Fibroblast of skin of right quadriceps (primary cell): ENCODE measurements around the gene ELAPOR2.
A peak's percentile ranks its signal among the peaks of the same experiment; 100 is the strongest.
"Not testable (repeated sequence)": the region's sequence is repeated elsewhere in the genome, so short reads cannot be mapped to it uniquely, and the experiment has no call there.

Source experiments
- DNase-seq: peaks from one replicate; pipeline ENCODE4 v3.0.0-alpha.2; 2013

ELAPOR2 gene

DNA sequence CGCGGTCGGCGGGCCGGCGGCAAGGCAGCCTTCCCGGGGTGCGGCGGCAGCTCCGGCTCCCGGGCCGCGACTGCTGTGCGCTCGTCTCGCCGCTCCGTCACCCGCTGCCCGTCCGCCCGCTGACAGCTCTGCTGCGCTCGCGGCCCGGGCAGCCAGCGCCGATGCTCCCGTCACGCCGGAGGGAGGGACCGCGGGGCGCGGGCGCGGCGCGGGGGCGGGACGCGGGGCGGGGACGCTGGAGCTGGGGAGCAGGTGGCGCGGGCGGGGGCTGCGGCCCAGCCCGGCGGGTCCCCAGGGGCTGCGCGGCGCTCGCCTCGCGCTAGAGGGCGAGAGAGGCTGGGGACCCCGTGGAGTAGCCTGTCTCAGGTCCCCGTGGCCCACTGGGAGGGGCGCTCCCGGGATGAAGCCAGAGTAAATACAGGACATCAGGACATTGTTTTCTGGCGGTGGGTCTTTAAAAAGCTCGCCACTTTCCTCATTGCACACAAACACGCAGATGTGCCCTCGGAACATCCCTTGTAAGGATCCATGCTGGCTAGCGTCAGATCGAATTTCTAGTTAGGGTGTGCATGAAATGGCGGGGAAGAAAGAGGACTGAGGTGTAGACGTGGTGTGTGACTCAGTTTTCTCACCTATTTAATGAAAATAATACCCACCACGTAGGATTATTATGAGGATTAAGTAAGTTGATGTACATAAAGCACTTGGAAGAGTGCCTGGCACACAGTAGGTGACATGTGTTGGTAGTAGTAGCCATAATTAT, at the start of gene ELAPOR2:
TSS of gene ELAPOR2 (minus strand) at position 130 of the 763 bp plus-strand sequence. CDS start 141 bp downstream, outside the sequence.
- DNase-seq: peak; percentile 47

- no peak for DNase-seq
Measured at GRCh38 chr7:87107949-87108776, 48.7 kb upstream of the ELAPOR2 start.

DNA sequence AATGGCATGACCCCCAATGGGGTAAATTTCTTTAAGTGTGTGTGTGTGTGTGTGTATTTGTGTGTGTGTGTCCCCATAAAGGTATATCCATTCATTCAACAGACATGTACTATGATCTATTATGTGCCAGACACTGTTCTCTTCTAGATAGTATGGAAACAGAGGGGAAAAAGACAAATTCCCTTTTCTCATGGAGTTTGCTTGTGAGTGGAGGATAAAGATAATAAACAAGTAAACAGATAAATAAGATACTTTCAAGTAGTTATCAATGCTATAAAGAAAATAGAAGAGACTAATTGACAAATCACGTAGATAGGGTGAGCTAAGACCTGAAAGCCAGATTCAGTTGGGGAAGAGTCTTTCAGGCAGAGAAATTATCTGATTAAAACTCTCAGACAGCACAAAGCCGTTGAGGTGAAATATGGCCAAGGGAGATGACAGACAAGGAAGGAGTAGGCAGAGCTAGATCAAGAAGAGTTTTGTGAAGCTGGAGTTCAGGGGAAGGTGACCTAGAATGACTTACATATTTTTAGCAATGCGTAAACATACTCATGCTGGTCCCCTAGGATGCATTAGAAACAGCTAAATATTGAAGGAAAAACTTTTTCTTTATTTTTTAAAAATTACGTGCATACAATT, 47.6 kb upstream of the ELAPOR2 start:
- no peak for DNase-seq

DNA sequence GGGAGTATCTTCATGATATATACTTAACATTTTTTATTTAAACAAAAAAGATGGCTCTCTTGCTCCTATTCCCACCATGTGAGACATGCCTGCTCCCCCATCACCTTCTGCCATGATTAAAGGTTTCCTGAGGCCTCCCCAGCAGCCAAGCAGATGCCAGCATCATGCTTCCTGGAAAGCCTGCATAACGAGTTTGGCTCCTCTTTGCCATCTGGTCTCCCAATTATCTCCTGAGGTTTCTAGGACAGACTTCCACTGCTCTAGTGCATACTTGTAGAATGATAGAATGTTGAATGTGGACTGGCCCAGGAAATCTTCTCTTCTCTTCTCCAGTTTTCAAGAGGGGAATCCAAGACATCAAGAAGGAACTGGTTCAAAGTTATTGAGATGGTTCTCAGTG, 45.9 kb upstream of the ELAPOR2 start:
- no peak for DNase-seq

GRCh38 chr7:87100326-87100725, 40.9 kb upstream of the ELAPOR2 start:
- DNase-seq: no peak

DNA sequence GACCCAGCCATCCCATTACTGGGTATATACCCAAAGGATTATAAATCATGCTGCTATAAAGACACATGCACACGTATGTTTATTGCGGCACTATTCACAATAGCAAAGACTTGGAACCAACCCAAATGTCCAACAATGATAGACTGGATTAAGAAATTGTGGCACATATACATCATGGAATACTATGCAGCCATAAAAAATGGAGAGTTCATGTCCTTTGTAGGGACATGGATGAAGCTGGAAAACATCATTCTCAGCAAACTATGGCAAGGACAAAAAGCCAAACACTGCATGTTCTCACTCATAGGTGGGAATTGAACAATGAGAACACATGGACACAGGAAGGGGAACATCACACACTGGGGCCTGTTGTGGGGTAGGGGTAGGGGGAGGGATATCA, 37.9 kb upstream of the ELAPOR2 start:
- not testable (repeated sequence) for DNase-seq

DNA sequence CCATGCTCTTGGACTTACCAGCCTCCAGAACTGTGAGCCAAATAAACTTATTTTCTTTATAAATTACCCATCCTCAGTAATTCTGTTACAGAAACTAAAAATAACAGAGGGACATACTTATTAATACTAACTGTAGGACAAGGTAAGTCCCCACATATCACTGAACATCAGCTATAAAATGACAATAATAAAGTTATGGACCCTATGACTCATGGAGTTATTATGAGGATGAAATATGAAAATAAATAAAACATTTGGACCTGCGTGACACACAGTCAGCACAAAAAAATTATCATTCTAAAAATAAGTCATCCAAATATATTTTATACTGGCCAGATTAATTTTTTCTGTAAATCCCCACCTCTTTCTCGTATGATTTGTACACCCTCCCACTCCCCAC, 34.9 kb upstream of the ELAPOR2 start:
- no peak for DNase-seq

DNA sequence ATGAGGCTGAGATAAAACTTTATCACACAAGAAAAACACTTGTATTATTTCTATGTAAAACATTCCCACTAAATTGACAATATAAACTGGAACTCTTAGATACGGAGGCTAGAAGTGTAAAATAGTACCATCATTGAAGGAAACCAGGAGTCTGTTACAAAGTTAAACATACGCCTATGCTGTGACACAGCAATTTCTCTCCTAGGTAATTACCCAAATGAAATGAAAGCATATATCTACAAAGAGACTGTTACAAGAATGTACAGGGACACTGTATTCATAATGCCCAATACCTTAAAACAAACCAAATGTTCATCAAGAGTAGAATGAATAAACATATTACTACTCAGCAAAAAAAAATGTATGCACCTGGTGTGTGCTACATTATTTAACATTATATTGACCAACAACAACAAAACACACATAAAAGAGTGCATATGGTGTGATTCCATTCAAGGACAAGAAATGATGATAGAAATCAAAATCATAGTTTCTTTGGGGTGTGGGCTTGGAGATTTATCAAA, 33.2 kb upstream of the ELAPOR2 start:
- DNase-seq: no peak

DNA sequence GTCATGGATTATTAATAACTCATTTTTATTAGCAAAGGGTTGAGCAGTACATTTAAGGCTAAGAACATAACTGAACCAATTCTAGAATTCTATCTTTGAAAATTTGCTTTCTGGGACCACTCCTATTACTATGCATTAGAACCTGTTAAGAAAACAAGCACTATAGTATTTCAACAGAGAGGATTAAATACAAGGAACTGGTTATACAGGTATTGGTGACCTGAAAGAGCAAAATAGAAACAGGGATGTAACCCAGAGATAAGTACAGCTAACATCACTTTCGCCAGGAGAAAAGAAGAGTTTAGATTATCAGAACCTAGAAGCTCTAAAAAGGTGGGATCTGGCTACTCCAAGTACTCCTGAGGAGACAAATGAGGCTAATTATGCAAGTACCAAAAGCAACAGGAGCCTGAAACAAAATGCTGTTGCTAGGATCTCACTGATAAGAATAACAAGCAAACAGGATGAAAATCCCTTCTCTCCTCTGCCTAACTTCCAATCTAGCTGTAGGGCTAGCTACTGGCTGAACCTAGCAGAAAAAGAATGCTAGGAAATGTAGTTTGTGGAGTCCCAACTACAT, 32.1 kb upstream of the ELAPOR2 start:
- no peak for DNase-seq

DNA sequence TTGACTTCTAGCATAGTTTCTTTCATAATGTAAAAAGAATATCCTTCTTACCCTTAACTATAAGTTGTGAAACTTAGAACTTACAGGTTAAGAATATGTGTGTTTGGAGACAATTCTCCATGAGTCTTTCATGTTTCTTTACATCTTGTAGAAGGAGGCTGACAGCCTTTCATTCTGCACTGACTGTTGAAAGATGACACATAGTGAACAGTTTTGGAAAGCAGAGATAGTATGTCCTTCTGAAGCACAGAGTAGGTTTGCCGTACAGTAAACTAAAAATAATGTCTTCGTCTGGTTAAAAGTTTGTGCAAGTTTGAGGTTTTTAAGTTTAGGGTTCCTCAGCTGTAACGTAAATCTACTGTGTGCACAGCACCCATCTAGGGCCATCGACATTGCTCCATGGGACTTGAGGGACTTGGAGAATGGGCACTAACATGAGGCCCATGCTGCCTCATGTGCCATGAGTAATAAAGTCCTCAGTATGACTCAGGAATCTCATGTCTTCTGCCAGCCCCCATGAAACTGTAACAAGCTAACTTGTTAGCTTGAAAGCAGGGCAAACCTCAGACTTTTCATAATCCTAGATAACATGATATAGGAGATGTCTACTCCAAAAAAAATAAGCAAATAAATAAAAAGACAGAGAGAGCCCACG, 24.5 kb upstream of the ELAPOR2 start:
- no peak for DNase-seq

DNA sequence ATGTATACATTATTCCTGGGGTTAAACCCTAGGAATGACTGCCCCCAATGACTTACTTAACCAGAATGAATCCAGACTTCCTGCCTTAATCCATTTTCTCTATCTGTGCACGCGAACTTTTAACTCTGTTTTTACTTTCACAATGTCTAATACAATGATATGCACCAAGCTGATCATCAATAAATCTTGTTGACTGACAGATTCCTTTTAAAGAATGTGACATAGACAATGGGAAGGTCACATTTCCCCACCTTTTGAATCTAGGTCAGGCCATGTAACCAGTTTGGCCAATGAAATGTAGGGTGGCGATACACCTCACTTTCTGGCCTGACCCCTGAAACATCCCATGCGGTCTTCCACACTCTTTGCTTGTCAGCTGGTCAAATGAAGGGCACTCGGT, 23.2 kb upstream of the ELAPOR2 start:
- DNase-seq: no peak

GRCh38 chr7:87075671-87076404, 16.4 kb upstream of the ELAPOR2 start:
- DNase-seq: no peak

- DNase-seq: no peak
Measured at GRCh38 chr7:87067788-87068187, 8.3 kb upstream of the ELAPOR2 start.

GRCh38 chr7:87060288-87060537, 759 bp upstream of the ELAPOR2 start:
- DNase-seq: no peak

- DNase-seq: no peak
Measured at GRCh38 chr7:87058744-87059524, 520 bp downstream of the ELAPOR2 start.

DNA sequence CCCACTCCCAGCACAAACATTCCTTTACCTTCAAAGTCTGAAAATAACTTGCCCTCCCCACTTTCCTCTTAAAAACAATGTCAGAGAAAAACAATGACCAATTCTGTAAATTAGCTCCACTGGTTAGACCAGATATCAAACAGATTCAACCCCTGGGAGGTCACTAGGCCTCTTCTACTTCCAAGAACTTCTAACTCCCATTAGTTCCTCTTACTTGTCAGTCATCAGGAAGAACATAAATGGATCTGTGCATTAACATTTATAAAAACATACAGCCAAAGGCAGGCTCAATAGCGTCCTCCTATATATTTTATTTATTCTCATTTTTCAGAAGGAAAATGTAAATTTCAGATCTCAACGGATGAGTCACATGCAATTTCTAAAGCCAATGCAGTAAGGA, 2.2 kb downstream of the ELAPOR2 start:
- DNase-seq: no peak

DNA sequence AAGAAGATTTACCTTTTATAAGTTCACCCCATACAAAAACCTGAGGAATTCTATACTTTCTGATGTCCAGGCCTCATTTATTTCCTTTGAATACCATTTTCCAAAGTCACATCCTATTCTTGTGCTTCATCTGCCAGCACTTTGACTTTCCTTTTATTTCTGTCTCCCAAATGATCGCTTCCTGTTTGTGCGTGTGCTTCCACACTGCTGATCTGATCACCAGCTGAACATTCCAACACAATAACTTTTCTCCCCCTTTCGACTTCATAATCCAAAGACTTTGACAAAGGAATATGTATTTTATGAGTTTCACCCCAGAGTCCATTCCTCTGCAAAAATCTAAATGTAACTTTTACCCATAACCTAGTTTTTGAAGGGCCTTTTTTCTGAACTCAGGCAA, 3.1 kb downstream of the ELAPOR2 start:
- no peak for DNase-seq

- DNase-seq: no peak
Measured at GRCh38 chr7:87048839-87049238, 10.6 kb downstream of the ELAPOR2 start.

DNA sequence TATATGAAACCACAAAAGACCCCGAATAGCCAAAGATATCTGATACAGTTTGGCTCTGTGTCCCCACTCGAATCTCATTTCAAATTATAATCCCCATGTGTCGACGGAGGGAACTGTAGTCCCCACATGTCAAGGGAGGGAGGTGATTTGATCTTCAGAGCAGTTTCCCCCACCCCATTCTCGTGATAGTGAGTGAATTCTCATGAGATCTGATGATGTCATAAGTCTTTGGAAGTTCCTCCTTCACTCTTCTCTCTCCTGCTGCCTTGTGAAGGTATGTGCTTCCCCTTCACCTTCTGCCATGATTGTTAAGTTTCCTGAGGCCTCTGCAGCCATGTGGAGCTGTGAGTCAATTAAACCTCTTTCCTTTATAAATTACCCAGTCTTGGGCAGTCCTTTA, 13.0 kb downstream of the ELAPOR2 start:
- no peak for DNase-seq

DNA sequence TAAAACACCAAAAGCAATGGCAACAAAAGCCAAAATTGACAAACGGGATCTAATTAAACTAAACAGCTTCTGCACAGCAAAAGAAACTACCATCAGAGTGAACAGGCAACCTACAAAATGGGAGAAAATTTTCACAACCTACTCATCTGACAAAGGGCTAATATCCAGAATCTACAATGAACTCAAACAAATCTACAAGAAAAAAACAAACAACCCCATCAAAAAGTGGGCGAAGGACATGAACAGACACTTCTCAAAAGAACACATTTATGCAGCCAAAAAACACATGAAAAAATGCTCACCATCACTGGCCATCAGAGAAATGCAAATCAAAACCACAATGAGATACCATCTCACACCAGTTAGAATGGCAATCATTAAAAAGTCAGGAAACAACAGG, 14.7 kb downstream of the ELAPOR2 start:
- DNase-seq: not testable (repeated sequence)

DNA sequence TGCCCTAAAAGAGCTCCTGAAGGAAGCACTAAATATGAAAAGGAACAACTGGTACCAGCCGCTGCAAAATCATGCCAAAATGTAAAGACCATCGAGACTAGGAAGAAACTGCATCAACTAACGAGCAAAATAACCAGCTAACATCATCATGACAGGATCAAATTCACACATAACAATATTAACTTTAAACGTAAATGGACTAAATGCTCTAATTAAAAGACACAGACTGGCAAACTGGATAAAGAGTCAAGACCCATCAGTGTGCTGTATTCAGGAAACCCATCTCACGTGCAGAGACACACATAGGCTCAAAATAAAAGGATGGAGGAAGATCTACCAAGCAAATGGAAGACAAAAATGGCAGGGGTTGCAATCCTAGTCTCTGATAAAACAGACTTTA, 17.9 kb downstream of the ELAPOR2 start:
- DNase-seq: not testable (repeated sequence)
